NB4 (cell line): ENCODE data around the gene PDHX.

ENCODE experiments used
- DNase-seq: peaks from one replicate; pipeline ENCODE4 v3.0.0; 2010; ENCODE audit warnings: low read depth
- H3K4me3 ChIP-seq: one replicate; pipeline ENCODE4 v1.5.1; 2011; ENCODE audit warnings: mild to moderate bottlenecking, low read depth, low read length, moderate library complexity
- MYC ChIP-seq: IDR thresholded peaks from 2 replicates; pipeline ENCODE4 v1.6.1; 2011; ENCODE audit warnings: low read depth, low read length
- POLR2A ChIP-seq: IDR thresholded peaks from 2 replicates; pipeline ENCODE4 v1.6.1; 2011; ENCODE audit warnings: mild to moderate bottlenecking; ENCODE audit not compliant: insufficient read length; ENCODE audit errors: extremely low read depth
- TF ChIP-seq, protein P1 (sequence below): IDR thresholded peaks from one replicate; pipeline ENCODE4 v1.5.1; 2012; ENCODE audit warnings: low read depth, low read length
- TF ChIP-seq, protein P2 (sequence below): IDR thresholded peaks from 2 replicates; pipeline ENCODE4 v1.6.1; 2011; ENCODE audit warnings: low read depth, low read length

The PDHX gene

GRCh38 chr11:34971928-34972327, 55.5 kb downstream of the PDHX start:
- H3K4me3 ChIP-seq = no peak overlapping the region
- DNase-seq = no peak
- TF ChIP-seq, protein P1, sequence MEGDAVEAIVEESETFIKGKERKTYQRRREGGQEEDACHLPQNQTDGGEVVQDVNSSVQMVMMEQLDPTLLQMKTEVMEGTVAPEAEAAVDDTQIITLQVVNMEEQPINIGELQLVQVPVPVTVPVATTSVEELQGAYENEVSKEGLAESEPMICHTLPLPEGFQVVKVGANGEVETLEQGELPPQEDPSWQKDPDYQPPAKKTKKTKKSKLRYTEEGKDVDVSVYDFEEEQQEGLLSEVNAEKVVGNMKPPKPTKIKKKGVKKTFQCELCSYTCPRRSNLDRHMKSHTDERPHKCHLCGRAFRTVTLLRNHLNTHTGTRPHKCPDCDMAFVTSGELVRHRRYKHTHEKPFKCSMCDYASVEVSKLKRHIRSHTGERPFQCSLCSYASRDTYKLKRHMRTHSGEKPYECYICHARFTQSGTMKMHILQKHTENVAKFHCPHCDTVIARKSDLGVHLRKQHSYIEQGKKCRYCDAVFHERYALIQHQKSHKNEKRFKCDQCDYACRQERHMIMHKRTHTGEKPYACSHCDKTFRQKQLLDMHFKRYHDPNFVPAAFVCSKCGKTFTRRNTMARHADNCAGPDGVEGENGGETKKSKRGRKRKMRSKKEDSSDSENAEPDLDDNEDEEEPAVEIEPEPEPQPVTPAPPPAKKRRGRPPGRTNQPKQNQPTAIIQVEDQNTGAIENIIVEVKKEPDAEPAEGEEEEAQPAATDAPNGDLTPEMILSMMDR = no peak
- TF ChIP-seq, protein P2, sequence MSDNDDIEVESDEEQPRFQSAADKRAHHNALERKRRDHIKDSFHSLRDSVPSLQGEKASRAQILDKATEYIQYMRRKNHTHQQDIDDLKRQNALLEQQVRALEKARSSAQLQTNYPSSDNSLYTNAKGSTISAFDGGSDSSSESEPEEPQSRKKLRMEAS = no peak
- TF ChIP-seq MYC = no peak
- TF ChIP-seq POLR2A = no peak

DNA sequence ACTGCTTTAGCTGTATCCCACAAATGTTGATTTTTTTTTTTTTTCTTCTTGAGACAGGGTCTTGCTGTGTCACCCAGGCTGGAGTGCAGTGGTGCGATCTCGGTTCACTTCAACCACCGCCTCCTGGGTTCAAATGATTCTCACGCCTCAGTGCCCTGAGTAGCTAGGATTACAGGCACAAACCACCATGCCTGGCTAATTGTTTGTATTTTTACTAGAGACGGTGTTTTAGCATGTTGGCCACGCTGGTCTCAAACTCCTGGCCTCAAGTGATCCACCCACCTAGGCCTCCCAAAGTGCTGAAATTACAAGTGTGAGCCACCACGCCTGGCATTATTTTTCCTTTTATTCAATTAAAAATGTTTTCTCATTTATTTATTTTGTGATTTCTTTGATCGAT, 55.9 kb downstream of the PDHX start:
- no peak for TF ChIP-seq POLR2A
- TF ChIP-seq, protein P2 = no peak
- no peak for TF ChIP-seq MYC
- no peak overlapping the region for H3K4me3 ChIP-seq
- DNase-seq = no peak

DNA sequence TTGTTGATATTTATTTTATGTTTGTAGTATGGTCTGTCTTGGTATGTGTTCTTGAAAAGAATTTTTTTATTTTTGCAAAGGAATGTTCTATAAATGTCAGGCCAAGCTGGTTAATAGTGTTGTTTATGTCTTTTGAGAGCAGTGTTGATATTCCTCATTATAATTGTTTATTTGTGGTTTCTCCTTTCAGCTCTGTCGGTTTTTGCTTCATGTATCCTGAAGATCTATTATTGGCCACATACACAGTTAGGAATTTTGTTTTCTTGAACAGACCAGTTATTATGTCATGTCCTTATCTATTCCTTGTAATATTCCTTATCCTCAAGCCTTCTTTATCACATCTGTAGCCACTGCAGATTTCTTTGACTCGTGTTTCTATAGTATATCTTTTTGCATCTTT, 56.5 kb downstream of the PDHX start:
- DNase-seq = no peak
- no peak overlapping the region for H3K4me3 ChIP-seq
- no peak for TF ChIP-seq POLR2A
- TF ChIP-seq, protein P2 = no peak
- no peak for TF ChIP-seq MYC
- TF ChIP-seq, protein P1 = no peak

DNA sequence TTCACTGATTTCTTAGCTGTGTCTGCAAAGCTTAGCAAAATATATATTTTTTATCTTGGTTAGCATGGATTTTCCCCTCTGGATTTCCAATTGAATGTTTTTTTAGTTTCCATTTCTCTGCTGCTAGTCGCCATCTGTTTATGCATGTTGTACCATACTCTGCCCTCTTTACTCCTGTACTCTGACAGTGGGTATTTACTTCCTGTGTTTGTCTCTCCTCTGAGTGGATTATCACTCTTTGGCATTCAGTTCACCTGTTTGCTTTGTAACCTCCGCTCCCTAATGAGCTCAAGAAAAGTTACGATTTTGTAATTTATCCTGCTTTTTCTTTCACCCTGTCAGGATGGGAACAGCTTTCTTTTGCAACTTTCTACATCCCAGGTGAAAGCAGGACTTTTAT, 59.1 kb downstream of the PDHX start:
- no peak for DNase-seq
- H3K4me3 ChIP-seq = no peak overlapping the region
- no peak for TF ChIP-seq POLR2A
- TF ChIP-seq, protein P1 = no peak
- TF ChIP-seq, protein P2 = no peak
- no peak for TF ChIP-seq MYC

- H3K4me3 ChIP-seq = no peak overlapping the region
- TF ChIP-seq MYC = no peak
- TF ChIP-seq, protein P2 = no peak
- TF ChIP-seq, protein P1 = no peak
- no peak for TF ChIP-seq POLR2A
- DNase-seq = no peak
Observed at GRCh38 chr11:34976496-34977088, 60.2 kb downstream of the PDHX start.

GRCh38 chr11:34977089-34977912, 60.9 kb downstream of the PDHX start:
- peak; percentile 32 for DNase-seq
- H3K4me3 ChIP-seq = no peak overlapping the region
- no peak for TF ChIP-seq MYC
- TF ChIP-seq, protein P2 = no peak
- TF ChIP-seq POLR2A = no peak
- TF ChIP-seq, protein P1 = no peak
